Chondrocyte (in vitro differentiated cells): ENCODE measurements around the gene IWS1. TPM values are rescaled to one million over a fixed set of nuclear protein-coding genes. Genes with fewer than 3 reads are reported as not detected.
"Not testable (repeated sequence)": the region's sequence is repeated elsewhere in the genome, so short reads cannot be mapped to it uniquely, and the experiment has no call there.

Source experiments
- DNase-seq: peaks from one replicate; pipeline ENCODE4 v3.0.0; 2021; ENCODE audit warnings: mixed read lengths, low spot score
- H3K27ac Mint-ChIP-seq: one replicate; pipeline ENCODE4 v1.8.0; 2021; ENCODE audit warnings: mild to moderate bottlenecking, moderate library complexity, mixed read lengths; ENCODE audit not compliant: unreplicated experiment
- H3K27me3 Mint-ChIP-seq: 2 replicates; pipeline ENCODE4 v1.8.0; 2021; ENCODE audit warnings: low read depth, mixed read lengths
- H3K36me3 Mint-ChIP-seq: 2 replicates; pipeline ENCODE4 v1.8.0; 2021; ENCODE audit warnings: low read depth, mixed read lengths
- H3K4me1 Mint-ChIP-seq: 2 replicates; pipeline ENCODE4 v1.8.0; 2021; ENCODE audit warnings: low read depth, mild to moderate bottlenecking, mixed read lengths
- H3K4me3 Mint-ChIP-seq: one replicate; pipeline ENCODE4 v1.8.0; 2021; ENCODE audit warnings: mild to moderate bottlenecking, moderate library complexity, mixed read lengths; ENCODE audit not compliant: unreplicated experiment
- H3K9me3 Mint-ChIP-seq: 2 replicates; pipeline ENCODE4 v1.8.0; 2021; ENCODE audit warnings: low read depth, mixed read lengths
- total RNA-seq: library from RNA; stranded (reverse); gene quantifications from 3 replicates; pipeline ENCODE4 v1.2.1, GENCODE V29; 2021
- TF ChIP-seq, protein P1 (sequence below): fragments of 200-600 bp; sonication (generic); IDR thresholded peaks from 2 replicates; pipeline ENCODE4 v1.5.0; 2021; ENCODE audit warnings: antibody characterized with exemption, mild to moderate bottlenecking, moderate library complexity

Gene IWS1
- total RNA-seq, 1 donor from 2014 or later = 37.4 TPM

DNA sequence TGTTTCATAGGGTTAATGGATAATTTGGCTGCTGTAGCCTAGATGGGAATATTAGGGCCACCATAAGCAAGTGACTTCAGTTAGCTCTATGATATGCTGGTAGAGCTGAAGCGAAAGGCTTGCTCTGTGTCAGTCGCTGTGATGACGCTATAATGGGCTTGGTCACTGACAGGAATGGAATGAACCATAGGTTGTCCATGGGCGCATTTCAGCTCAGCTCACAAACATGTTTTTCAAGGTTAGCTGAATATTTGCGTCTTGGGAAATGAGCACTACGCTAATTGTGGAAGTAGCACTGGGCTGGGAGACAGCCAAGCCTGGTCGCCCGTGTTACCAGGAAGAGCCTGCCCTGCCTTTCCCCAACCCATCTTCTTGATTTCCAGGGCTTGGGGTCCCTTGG, 6.0 kb upstream of the IWS1 start:
- Mint-ChIP-seq H3K9me3 (peaks cover 5% of the 10 kb centered on the region), H3K27ac (no peak overlapping the region), H3K36me3 (no peaks in the 10 kb centered on the region), H3K4me3 (no peak overlapping the region), H3K4me1 (peaks cover 2% of the 10 kb centered on the region), H3K27me3 (peaks cover 9% of the 10 kb centered on the region)
- TF ChIP-seq, protein P1, sequence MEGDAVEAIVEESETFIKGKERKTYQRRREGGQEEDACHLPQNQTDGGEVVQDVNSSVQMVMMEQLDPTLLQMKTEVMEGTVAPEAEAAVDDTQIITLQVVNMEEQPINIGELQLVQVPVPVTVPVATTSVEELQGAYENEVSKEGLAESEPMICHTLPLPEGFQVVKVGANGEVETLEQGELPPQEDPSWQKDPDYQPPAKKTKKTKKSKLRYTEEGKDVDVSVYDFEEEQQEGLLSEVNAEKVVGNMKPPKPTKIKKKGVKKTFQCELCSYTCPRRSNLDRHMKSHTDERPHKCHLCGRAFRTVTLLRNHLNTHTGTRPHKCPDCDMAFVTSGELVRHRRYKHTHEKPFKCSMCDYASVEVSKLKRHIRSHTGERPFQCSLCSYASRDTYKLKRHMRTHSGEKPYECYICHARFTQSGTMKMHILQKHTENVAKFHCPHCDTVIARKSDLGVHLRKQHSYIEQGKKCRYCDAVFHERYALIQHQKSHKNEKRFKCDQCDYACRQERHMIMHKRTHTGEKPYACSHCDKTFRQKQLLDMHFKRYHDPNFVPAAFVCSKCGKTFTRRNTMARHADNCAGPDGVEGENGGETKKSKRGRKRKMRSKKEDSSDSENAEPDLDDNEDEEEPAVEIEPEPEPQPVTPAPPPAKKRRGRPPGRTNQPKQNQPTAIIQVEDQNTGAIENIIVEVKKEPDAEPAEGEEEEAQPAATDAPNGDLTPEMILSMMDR = no peak
- no peak for DNase-seq

DNA sequence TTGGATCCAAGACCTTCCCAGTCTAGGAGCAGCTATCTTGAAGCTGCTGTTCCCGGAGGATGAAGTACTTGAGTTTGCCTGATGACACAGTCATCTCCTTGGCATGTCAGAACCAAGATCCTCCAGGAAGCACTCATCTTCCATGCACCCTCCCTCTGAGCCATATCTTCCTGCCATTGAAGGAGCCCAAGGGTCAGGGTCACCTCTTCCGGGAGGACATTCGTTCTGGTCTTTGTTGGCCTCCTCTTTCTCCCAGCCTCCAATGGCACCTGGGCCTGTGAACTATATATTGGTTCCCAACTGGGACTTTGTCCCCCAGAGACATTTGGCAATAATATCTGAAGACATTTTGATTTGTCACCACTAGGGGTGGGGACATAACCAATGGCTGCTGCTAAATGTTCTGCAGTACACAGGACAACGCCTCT, 4.9 kb upstream of the IWS1 start:
- Mint-ChIP-seq H3K27me3 (peaks cover 7% of the 10 kb centered on the region), H3K4me1 (peaks cover 8% of the 10 kb centered on the region), H3K27ac (no peak overlapping the region), H3K4me3 (no peak overlapping the region), H3K36me3 (no peaks in the 10 kb centered on the region), H3K9me3 (peaks cover 5% of the 10 kb centered on the region)
- DNase-seq = no peak
- TF ChIP-seq, protein P1 = no peak

DNA sequence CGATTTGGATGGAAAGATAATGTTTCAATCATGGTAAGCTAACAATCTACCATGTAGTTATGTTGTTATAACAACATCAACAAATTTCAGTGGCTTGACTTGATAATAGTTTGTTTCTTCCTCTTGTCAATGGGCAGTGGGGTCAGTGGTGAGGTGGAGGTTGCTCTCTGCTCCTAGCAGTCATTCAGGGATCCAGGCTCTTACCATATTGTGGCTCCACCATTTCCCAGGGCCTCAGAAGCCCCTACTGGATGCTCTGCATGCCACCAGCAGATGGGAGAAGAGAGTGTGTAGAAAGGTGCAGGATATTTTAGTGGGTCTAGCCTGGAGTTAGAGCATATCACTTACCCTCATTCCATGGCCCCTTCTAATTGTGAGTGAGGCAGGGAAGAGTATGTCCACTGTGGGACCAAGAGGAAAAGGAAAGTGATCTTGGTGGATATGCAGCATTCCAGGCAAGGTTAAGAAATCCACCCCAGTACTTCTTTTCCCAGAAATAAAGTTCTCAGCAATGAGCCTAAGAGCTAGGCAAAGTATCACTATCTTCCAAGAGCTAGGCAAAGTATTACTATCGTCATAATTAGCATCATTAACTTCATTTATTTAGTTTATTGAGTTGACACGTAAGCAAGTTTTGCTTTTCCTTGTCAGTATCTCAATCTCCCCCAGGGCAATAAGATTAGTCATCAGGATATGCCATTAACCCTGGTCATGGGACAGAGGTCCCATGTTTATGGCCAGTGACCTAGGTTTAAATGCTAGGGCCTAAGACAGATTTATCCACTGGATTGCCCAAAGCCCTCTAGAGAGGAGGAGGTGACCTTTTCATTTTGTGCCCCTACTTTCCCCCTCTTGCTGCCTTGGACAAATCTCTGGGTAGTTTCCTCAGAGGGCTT, 4.2 kb upstream of the IWS1 start:
- TF ChIP-seq, protein P1 = no peak
- peaks cover 9% of the 10 kb centered on the region for H3K4me1 Mint-ChIP-seq
- no peaks in the 10 kb centered on the region for H3K36me3 Mint-ChIP-seq
- no peak overlapping the region for H3K4me3 Mint-ChIP-seq
- H3K9me3 Mint-ChIP-seq = peaks cover 5% of the 10 kb centered on the region
- no peak for DNase-seq
- peaks cover 7% of the 10 kb centered on the region for H3K27me3 Mint-ChIP-seq
- H3K27ac Mint-ChIP-seq = no peak overlapping the region

DNA sequence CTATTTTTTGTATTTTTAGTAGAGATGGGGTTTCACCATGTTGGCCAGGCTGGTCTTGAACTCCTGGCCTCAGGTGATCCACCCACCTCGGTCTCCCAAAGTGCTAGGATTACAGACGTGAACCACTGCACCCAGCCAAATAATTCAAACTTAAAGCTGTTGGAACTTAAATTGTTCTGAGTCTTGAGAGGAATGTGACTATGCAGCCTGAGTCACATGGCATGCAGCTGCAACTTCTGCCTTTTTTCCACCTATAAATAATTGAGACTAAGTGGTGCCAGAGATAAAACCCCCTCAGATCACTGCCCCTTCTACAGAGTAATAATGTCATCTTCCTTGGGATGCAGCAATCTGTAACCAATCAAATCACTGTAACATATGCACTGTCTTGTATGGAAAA, 3.1 kb upstream of the IWS1 start:
- not testable (repeated sequence) for H3K36me3 Mint-ChIP-seq, H3K27ac Mint-ChIP-seq, H3K4me3 Mint-ChIP-seq, H3K27me3 Mint-ChIP-seq, H3K9me3 Mint-ChIP-seq, DNase-seq
- H3K4me1 Mint-ChIP-seq = peaks cover 18% of the 10 kb centered on the region

DNA sequence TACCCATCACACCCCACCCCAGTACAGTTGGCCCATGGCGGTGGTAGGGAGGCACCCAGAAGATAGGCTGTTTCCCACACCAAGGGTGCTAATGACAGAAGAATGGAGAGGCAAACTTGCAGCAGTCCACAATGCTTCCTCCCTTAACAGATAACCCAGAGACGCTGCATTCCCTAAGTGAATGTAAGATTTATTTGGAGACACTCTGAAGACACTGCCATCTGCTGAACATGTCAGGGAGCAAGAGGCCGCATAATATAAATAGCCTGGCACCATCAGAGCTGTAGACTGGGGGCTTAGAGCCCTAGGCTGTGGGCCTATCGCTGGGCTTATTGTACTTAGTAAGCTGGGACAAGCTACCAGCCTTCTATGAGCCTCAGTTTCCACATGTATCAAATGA, 2.2 kb upstream of the IWS1 start:
- Mint-ChIP-seq H3K27ac (no peak overlapping the region), H3K4me1 (peaks cover 25% of the 10 kb centered on the region), H3K4me3 (no peak overlapping the region), H3K36me3 (no peaks in the 10 kb centered on the region), H3K9me3 (peaks cover 5% of the 10 kb centered on the region), H3K27me3 (no peaks in the 10 kb centered on the region)
- no peak for DNase-seq
- TF ChIP-seq, protein P1 = no peak
